H1 (cell line): ENCODE measurements around the gene ENDOV. TPM values are rescaled to one million over a fixed set of nuclear protein-coding genes. Genes with fewer than 3 reads are reported as not detected.

Source experiments
- CTCF ChIA-PET: fragments of 300-600 bp; sonication (Branson Sonifier 250); formaldehyde crosslinking; loops from one replicate; lab custom pipeline; 2021; ENCODE audit not compliant: partially characterized antibody; lab: Charles Lee
- POLR2A ChIA-PET: fragments of 300-600 bp; sonication (Branson Sonifier 250); formaldehyde crosslinking; loops from one replicate; lab custom pipeline; 2021; ENCODE audit warnings: inconsistent platforms; ENCODE audit not compliant: partially characterized antibody; lab: Charles Lee
- DNase-seq, 2 experiments: peaks; one replicate each; pipeline versions ENCODE4 v3.0.0 to v3.0.0-alpha.2; 2010 to 2022; ENCODE audit warnings: low spot score in 2 of 2, low read depth in 1 of 2, mixed read lengths in 1 of 2
- FAIRE-seq: peaks from 2 replicates; lab custom pipeline; 2011; peaks lifted over from hg19 to GRCh38; lab: Jason Lieb, UNC
- H2AFZ ChIP-seq: 2 replicates; pipeline ENCODE4 v1.8.1; 2012; ENCODE audit warnings: low read length, inconsistent platforms
- H2AK5ac ChIP-seq: 2 replicates; pipeline ENCODE4 v1.6.1; 2013; ENCODE audit warnings: low read depth, low read length
- H2BK120ac ChIP-seq: replicated peaks from 2 replicates; pipeline ENCODE3; 2013; ENCODE audit warnings: low read depth, low read length, inconsistent platforms
- H2BK12ac ChIP-seq: 2 replicates; pipeline ENCODE4 v1.6.1; 2013; ENCODE audit warnings: low read depth, low read length
- H2BK15ac ChIP-seq: 2 replicates; pipeline ENCODE4 v1.6.1; 2013; ENCODE audit warnings: low read length
- H2BK20ac ChIP-seq: 2 replicates; pipeline ENCODE4 v1.6.1; 2013; ENCODE audit warnings: low read length
- H2BK5ac ChIP-seq: 2 replicates; pipeline ENCODE4 v1.6.1; 2013; ENCODE audit warnings: low read depth, low read length
- H3K14ac ChIP-seq: 2 replicates; pipeline ENCODE4 v1.6.1; 2013; ENCODE audit warnings: inconsistent platforms; ENCODE audit not compliant: insufficient read length
- H3K18ac ChIP-seq: 2 replicates; pipeline ENCODE4 v1.6.1; 2013; ENCODE audit warnings: low read length; ENCODE audit errors: extremely low read depth
- H3K23ac ChIP-seq: 2 replicates; pipeline ENCODE4 v1.6.1; 2013; ENCODE audit warnings: inconsistent platforms; ENCODE audit not compliant: insufficient read length
- H3K23me2 ChIP-seq: 2 replicates; pipeline ENCODE4 v1.6.1; 2013; ENCODE audit warnings: low read depth, low read length
- H3K27ac ChIP-seq: 2 replicates; pipeline ENCODE4 v1.6.1; 2011; ENCODE audit warnings: low read depth, low read length, inconsistent platforms
- H3K27me3 ChIP-seq, 4 experiments: replicated peaks in 1 of 4; 1 replicate in 1 of 4; 2 replicates in 3 of 4; pipeline versions ENCODE4 v1.6.1 to v1.8.1; 2011 to 2013; ENCODE audit warnings: low read length in 3 of 4, mild to moderate bottlenecking in 3 of 4, inconsistent platforms in 2 of 4, mixed read lengths in 2 of 4, moderate library complexity in 1 of 4; ENCODE audit not compliant: control insufficient read depth in 3 of 4, insufficient read depth in 3 of 4; ENCODE audit errors: extremely low read depth in 1 of 4
- H3K36me3 ChIP-seq, 4 experiments: 2 replicates each; pipeline versions ENCODE4 v1.6.1 to v1.8.1; 2011 to 2013; ENCODE audit warnings: mild to moderate bottlenecking in 4 of 4, low read length in 3 of 4, moderate library complexity in 2 of 4, control low read depth in 1 of 4, inconsistent platforms in 1 of 4; ENCODE audit not compliant: insufficient read depth in 4 of 4, control insufficient read depth in 2 of 4
- H3K4ac ChIP-seq: replicated peaks from 2 replicates; pipeline ENCODE3; 2013; ENCODE audit warnings: low read length, low read depth, mixed read lengths, inconsistent platforms; ENCODE audit not compliant: insufficient read length
- H3K4me1 ChIP-seq, 4 experiments: replicated peaks in 1 of 4; 1 replicate in 1 of 4; 2 replicates in 3 of 4; pipeline versions ENCODE4 v1.6.1 to v1.8.1; 2011 to 2013; ENCODE audit warnings: low read length in 3 of 4, inconsistent platforms in 2 of 4, mixed read lengths in 1 of 4; ENCODE audit not compliant: insufficient read depth in 4 of 4, control insufficient read depth in 3 of 4
- H3K4me2 ChIP-seq, 2 experiments: 2 replicates each; pipeline versions ENCODE4 v1.6.1 to v1.8.1; 2011 to 2013; ENCODE audit warnings: low read depth in 2 of 2, low read length in 2 of 2, control low read depth in 1 of 2, inconsistent platforms in 1 of 2, mild to moderate bottlenecking in 1 of 2; ENCODE audit not compliant: insufficient read depth in 1 of 2
- H3K4me3 ChIP-seq, 4 experiments: fragments of 200-600, 300-600 bp in 1 of 4; sonication (generic), shearing (Covaris generic), sonication (Bioruptor Twin) in 1 of 4; 2 replicates each; pipeline versions ENCODE4 v1.5.1 to v1.8.1; 2011 to 2016; ENCODE audit warnings: low read length in 4 of 4, low read depth in 3 of 4, control low read depth in 2 of 4, inconsistent platforms in 2 of 4, mild to moderate bottlenecking in 2 of 4, mixed read lengths in 1 of 4, moderate library complexity in 1 of 4; ENCODE audit not compliant: insufficient read depth in 2 of 4; ENCODE audit errors: extremely low read depth in 1 of 4
- H3K56ac ChIP-seq: replicated peaks from 2 replicates; pipeline ENCODE3; 2013; ENCODE audit warnings: low read depth, mild to moderate bottlenecking, mixed read lengths, low read length, inconsistent platforms; ENCODE audit not compliant: insufficient read length
- H3K79me1 ChIP-seq: 2 replicates; pipeline ENCODE4 v1.6.1; 2013; ENCODE audit warnings: low read depth, low read length, control low read depth
- H3K79me2 ChIP-seq, 2 experiments: 2 replicates each; pipeline versions ENCODE4 v1.6.1 to v1.8.1; 2012 to 2013; ENCODE audit warnings: low read length in 2 of 2, mild to moderate bottlenecking in 2 of 2, inconsistent platforms in 1 of 2; ENCODE audit not compliant: insufficient read depth in 2 of 2, control insufficient read depth in 1 of 2
- H3K9ac ChIP-seq, 4 experiments: replicated peaks in 1 of 4; 1 replicate in 1 of 4; 2 replicates in 3 of 4; pipeline versions ENCODE4 v1.6.1 to v1.8.1; 2011 to 2013; ENCODE audit warnings: low read depth in 3 of 4, low read length in 3 of 4, control low read depth in 2 of 4, mild to moderate bottlenecking in 2 of 4, moderate library complexity in 2 of 4, inconsistent platforms in 1 of 4; ENCODE audit errors: extremely low read depth in 1 of 4
- H3K9me3 ChIP-seq, 2 experiments: 2 replicates each; pipeline versions ENCODE4 v1.6.1 to v1.8.1; 2012 to 2013; ENCODE audit warnings: mild to moderate bottlenecking in 2 of 2, moderate library complexity in 2 of 2, control low read depth in 1 of 2, inconsistent platforms in 1 of 2, low read depth in 1 of 2, low read length in 1 of 2, mixed read lengths in 1 of 2; ENCODE audit not compliant: insufficient read depth in 2 of 2
- H4K20me1 ChIP-seq, 2 experiments: replicated peaks in 1 of 2; 2 replicates each; pipeline versions ENCODE3 to v1.8.1; 2011 to 2013; ENCODE audit warnings: inconsistent platforms in 2 of 2, low read length in 2 of 2, mild to moderate bottlenecking in 1 of 2; ENCODE audit not compliant: insufficient read depth in 2 of 2, control insufficient read depth in 1 of 2
- H4K5ac ChIP-seq: 2 replicates; pipeline ENCODE4 v1.6.1; 2013; ENCODE audit warnings: low read length, low read depth, mixed read lengths, inconsistent platforms; ENCODE audit not compliant: insufficient read length
- H4K8ac ChIP-seq: 2 replicates; pipeline ENCODE4 v1.8.0; 2013; ENCODE audit warnings: mild to moderate bottlenecking, moderate library complexity, low read length, inconsistent platforms; ENCODE audit not compliant: insufficient read depth; ENCODE audit errors: extremely low read depth
- H4K91ac ChIP-seq: replicated peaks from 2 replicates; pipeline ENCODE3; 2013; ENCODE audit warnings: low read length, mixed read lengths, inconsistent platforms; ENCODE audit not compliant: insufficient read length
- CHD1 ChIP-seq: IDR thresholded peaks from 2 replicates; pipeline ENCODE4 v1.6.1; 2012; ENCODE audit warnings: low read depth, low read length, improper control_type of control experiment
- E2F6 ChIP-seq: IDR thresholded peaks from 2 replicates; pipeline ENCODE4 v1.6.1; 2012; ENCODE audit warnings: inconsistent platforms
- MAX ChIP-seq: IDR thresholded peaks from 2 replicates; pipeline ENCODE4 v1.6.1; 2012; ENCODE audit warnings: inconsistent platforms
- POU5F1 ChIP-seq: IDR thresholded peaks from 2 replicates; pipeline ENCODE4 v1.6.1; 2011; ENCODE audit warnings: low read depth, mild to moderate bottlenecking, low read length, moderate library complexity
- RBBP5 ChIP-seq: IDR thresholded peaks from 2 replicates; pipeline ENCODE4 v1.7.1; 2012; ENCODE audit warnings: low read depth, mild to moderate bottlenecking, inconsistent platforms, low read length, moderate library complexity, borderline replicate concordance
- SIN3A ChIP-seq, 2 experiments: IDR thresholded peaks in 1 of 2; conservative IDR thresholded peaks in 1 of 2; 2 replicates each; pipeline ENCODE4 v1.6.1; 2011 to 2012; ENCODE audit warnings: low read length in 2 of 2, improper control_type of control experiment in 1 of 2, low read depth in 1 of 2, mild to moderate bottlenecking in 1 of 2
- SP1 ChIP-seq: IDR thresholded peaks from 2 replicates; pipeline ENCODE4 v1.6.1; 2011; ENCODE audit warnings: low read depth, low read length
- TAF1 ChIP-seq: IDR thresholded peaks from 2 replicates; pipeline ENCODE4 v1.6.1; 2011; ENCODE audit warnings: mild to moderate bottlenecking, low read depth, low read length
- WGBS, 2 experiments: shearing (Covaris generic) in 1 of 2; methylation state at CpG; one replicate each; pipeline versions ENCODE4 v1.1.6 to v1.1.7; 2013 to 2015; ENCODE audit warnings: low lambda C conversion rate in 2 of 2, mixed read lengths in 2 of 2, inconsistent platforms in 1 of 2, low coverage in 1 of 2, missing lambda C conversion rate in 1 of 2; ENCODE audit not compliant: insufficient replicate concordance in 2 of 2, insufficient coverage in 1 of 2, insufficient read length in 1 of 2; ENCODE audit errors: extremely low coverage in 1 of 2, missing lambda C conversion rate in 1 of 2; 5-methylcytosine and 5-hydroxymethylcytosine counted together
- polyA plus RNA-seq, 7 experiments: library from polyadenylated mRNA; depleted of rRNA in 3 of 7; stranded (reverse) in 5 of 7; unstranded in 2 of 7; fragments of >200 nt in 5 of 7; fragments of 200-250 nt in 2 of 7; gene quantifications; 1 replicate in 5 of 7; 2 replicates in 1 of 7; 4 replicates in 1 of 7; pipeline versions ENCODE4 v1.2.1 to v1.2.3, GENCODE V29; 2011 to 2013; ENCODE audit warnings: missing spikeins in 2 of 7, mixed read lengths in 2 of 7
- total RNA-seq: library from RNA; stranded (reverse); fragmentation: NEBNext Ultra II Directional; extraction: Animal tissue kit (Norgen Biotek cat#: 25700); gene quantifications from 2 replicates; pipeline ENCODE4 v1.2.1, GENCODE V29; 2021

ENDOV gene
- total and polyA plus RNA-seq, 2 of the 8 experiments (the other 6 are each of a cell fraction or from before 2014, with no cell fraction given), result 10.6 to 13.3 TPM

GRCh38 chr17:80374732-80375585 lies 40.0 kb upstream of the ENDOV start:
- Histone ChIP-seq H2AFZ (no peak overlapping the region), H3K4me2 (peak overlapping the region in 1 of 2 experiments; percentile 29; a peak in 2 of 4 replicates), H3K79me1 (no peaks in the 10 kb centered on the region), H3K56ac (no peak overlapping the region), H3K79me2 (no peaks in the 10 kb centered on the region), H2BK20ac (no peak overlapping the region), H2BK120ac (no peak overlapping the region), H3K36me3 (peaks cover 10 to 74% (median 39%) of the 10 kb centered on the region in 4 experiments), H3K4me1 (peaks cover 0 to 4% (median 0%) of the 10 kb centered on the region in 4 experiments; a peak in 3 of 7 replicates), H3K23me2 (no peaks in the 10 kb centered on the region), H3K23ac (no peak overlapping the region), H3K4me3 (no peak overlapping the region), H4K5ac (no peak overlapping the region), H4K8ac (no peak overlapping the region), H4K20me1 (peaks cover 1 to 2% of the 10 kb centered on the region in 2 experiments), H2BK5ac (no peak overlapping the region; the same call in 1 of the 2 replicates), H3K9me3 (no peaks in the 10 kb centered on the region), H3K4ac (no peak overlapping the region), H2AK5ac (no peak overlapping the region), H3K9ac (no peak overlapping the region), H2BK15ac (no peak overlapping the region), H2BK12ac (no peak overlapping the region), H3K18ac (no peak overlapping the region), H4K91ac (no peak overlapping the region), H3K14ac (no peak overlapping the region), H3K27me3 (no peaks in the 10 kb centered on the region), H3K27ac (no peak overlapping the region)
- DNase-seq (no peak), FAIRE-seq (no peak)
- WGBS, 2 experiments, result 78% methylated on average over 12 of the region's 14 CpGs; no CpG with 5 or more reads in 1 of the 2 experiments
- ChIA-PET POLR2A (no interaction called here), CTCF (interaction anchor here (0.7 to 5.5 kb wide), 4 partner anchors 12 to 26 kb away, joined by 3 to 53 read pairs (median 3); no protein-coding TSS in a partner anchor)
- TF ChIP-seq SP1, result no peak
- no peak for TF ChIP-seq TAF1
- no peak for TF ChIP-seq E2F6
- no peak for TF ChIP-seq RBBP5
- TF ChIP-seq MAX, result no peak
- TF ChIP-seq SIN3A (conservative IDR thresholded peaks at IDR 0.05 in 1 of 2, IDR thresholded peaks at IDR 0.05 in 1 of 2; ENCODE audit: low read depth in 1 of 2, low read length in 2 of 2), result no peak
- TF ChIP-seq CHD1, result no peak
- no peak for TF ChIP-seq POU5F1
